Activated CD4-positive, alpha-beta T cell treated with anti-CD3 and anti-CD28 coated beads, Interleukin-2, Interleukin-4, amounts not matched to agents 100 ng/mL and 50 ng/mL, durations not matched to agents 16 hours and 8 hours (primary cell): ENCODE measurements around the gene SMARCD3.
A peak's percentile ranks its signal among the peaks of the same experiment; 100 is the strongest.

ENCODE experiments used
- DNase-seq: peaks from one replicate; pipeline ENCODE4 v3.0.0-alpha.2; 2020; ENCODE audit warnings: low spot score

Gene SMARCD3

DNA sequence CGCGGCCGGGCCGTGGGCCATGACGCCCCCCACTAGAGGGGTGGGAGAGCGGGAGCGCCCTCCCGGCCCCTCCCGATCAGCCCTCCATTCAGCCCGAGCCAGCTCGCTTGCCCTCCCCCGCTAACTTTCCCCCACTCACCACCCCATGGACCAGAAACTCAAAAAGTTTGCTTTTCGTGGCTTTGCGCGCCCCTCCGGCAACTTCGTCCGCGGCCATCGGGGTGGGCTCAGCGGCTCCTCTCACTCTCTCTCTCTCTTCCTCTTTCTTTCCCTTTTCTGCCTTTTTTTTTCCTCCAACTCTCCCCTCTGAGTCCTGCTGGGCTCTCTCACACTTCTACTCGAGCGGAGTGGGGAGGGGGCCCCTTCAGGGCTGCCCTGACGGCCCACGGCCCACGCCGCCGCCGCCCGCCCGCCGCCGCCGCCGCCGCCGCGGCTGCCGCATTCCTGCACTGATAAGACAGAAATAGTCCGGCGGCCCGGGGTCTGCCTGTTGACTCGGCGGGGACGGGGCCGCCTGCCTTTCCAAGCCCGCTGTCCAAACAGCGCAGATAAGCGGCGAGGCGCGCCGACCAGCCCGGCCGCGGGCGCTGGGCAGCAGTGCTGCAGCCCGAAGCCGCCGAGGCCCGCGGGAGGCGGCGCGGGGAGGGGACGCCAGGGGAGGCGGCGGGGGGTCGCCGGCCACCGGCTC is at the start of gene SMARCD3:
Gene SMARCD3, minus strand, starts transcription at position 349 of the 688 bp plus-strand sequence. Its CDS starts 132 bp downstream, at position 217.
- no peak for DNase-seq

DNA sequence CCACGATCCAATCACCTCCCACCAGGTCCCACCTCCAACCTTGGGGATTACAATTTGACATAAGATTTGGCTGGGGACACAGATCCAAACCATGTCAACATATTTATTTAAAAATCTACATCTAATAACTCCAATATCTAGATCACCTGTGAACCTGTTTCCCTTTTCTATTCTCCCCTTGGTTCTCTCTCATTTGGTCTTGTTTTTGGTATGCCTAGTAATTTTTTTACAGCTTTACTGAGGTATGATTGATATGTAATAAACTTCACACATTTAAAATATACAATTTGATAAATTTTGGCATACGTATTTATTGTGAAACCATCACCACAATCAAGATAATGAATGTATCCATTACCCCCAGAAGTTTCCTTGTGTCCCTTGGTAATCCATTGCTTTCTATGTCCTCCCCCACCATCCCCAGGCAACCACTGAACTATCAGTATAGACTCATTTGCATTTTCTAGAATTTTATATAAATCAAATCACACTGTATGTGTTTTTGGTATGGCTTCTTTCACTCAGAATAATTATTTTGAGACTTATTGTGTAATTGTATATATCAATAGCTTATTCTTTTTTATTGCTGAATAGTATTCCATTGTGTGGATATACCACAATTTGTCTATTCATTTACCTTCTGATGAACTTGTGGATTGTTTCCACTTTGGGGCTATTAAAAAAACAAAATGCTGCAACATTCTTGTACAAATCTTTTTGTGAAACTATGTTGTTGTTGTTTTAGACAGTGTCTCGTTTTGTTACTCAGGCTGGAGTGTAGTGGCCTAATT is 47.9 kb upstream of the SMARCD3 start:
- DNase-seq, result no peak

DNA sequence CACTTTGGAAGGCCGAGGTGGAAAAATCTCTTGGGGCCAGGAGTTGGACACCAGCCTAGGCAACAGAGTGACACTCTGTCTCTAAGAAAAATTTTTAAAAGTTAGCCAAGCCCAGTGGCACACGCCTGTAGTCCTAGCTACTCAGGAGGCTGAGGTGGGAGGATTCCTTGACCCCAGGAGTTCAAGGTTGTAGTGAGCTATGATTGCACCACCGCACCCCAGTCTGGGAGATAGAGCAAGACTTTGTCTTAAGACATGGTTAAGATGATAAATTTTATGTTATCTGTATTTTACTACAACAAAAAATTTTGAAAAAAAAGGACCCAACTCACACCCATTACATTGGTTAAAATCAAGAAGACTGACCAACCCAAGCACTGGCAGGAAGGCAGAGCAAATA is 44.4 kb upstream of the SMARCD3 start:
- DNase-seq, result no peak

DNA sequence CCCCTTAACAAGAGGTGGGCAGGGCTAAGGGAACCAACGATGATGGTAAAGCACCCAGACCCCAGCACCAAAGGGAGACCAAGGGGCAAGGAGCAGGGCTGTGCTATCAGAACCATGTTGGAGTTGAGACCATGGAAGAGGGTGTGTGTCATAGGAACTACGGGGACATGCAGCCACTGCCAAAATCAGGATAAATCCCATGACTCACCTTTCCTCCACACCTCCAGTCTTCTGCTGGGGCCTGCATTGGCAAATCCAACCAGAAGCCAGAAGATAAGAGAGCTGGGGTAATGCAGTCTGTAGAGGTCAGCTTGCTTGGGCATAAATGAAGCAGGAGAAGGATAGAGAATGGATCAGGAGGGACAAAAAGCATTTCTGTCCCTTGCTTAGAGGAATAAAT is 42.7 kb upstream of the SMARCD3 start:
- no peak for DNase-seq

DNA sequence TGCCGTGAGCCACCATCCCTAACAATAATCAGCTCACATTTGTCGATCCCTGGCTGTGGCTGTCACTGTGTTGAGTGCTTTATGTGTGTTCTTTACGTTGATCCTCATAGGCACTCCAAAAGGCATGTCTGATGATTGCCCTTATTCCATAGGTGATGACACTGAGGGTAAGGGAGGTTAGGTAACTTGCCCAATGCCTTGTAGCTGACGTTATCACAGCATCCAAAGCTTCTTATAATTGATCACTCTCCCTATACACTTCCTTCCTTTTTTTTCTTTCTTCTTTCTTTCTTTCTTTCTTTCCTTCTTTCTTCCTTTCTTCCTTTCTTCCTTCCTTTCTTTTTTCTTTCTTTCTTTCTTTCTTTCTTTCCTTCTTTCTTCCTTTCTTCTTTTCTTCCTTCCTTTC is 41.9 kb upstream of the SMARCD3 start:
- DNase-seq, result no peak

DNA sequence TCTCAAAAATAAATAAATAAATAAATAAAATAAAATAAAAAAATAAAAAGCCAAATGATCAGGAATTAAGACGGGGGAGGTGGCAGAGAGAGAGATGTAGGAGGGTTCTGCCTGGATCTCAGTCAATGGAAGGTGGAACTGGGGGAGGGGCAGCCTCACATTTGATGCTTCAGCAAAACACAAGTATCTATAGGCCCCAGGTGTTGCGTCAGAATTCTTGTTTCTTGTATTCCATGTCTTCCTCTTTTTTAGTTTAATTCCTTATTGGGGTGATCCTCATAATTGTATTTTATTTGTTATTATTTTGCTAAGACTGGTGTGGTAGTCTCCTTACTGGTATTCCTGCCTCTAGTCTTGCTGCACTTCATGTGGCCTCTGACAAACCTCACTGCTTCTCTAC is 41.4 kb upstream of the SMARCD3 start:
- no peak for DNase-seq

DNA sequence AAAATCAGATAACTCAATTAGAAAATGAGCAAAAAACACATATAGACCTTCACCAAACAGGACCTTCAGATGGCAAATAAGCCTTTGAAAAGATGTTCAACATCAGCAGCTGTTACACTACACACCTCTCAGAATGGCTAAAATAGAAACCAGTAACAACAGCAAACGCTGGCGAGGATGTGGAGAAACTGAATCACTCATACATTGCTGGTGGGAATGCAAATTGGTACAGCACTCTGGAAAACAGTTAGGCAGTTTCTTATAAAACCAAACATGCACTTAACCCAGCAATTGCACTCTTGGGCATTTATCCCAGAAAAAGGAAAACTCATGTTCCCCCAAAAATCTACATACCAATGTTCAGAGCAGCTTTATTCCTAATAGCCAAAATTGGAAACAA is 37.7 kb upstream of the SMARCD3 start:
- DNase-seq, result peak; percentile 21

DNA sequence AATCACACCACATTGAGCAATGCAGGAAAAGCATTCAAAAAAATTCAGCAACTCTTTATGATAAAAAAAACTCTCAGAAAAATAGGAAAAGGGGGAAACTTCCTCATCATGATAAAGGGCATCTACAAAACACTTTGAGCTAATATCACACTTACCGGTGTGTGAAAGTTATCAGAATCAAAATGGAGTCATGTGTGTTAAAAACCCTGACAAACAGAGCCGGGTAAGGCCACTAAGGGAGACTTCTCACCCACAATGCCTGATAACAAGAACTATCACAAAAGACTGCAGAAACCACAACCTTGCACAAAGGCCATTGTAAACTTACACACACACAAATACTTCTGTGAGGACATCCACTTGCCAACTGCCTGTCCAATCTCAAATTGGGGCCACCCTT is 34.8 kb upstream of the SMARCD3 start:
- no peak for DNase-seq

DNA sequence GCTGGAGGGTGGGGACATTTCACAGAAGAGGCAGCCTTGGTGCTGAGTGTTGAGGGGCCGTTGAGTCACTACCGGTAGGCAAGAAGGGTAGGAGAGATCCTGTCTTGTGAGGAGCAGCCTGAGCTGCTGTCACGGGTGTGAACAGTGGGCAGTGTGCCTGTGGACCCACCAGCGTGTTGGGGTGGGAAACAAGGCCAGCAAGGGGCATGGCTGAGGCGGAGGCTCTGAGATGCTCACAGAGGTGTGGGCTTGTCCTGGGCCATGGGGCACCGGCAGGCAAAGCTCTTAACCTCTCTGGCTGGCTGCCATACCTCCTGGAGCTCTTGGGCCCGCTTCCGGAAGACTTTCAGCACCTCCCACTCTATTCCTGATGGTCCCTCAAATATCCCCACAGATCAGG is 33.6 kb upstream of the SMARCD3 start:
- no peak for DNase-seq

DNA sequence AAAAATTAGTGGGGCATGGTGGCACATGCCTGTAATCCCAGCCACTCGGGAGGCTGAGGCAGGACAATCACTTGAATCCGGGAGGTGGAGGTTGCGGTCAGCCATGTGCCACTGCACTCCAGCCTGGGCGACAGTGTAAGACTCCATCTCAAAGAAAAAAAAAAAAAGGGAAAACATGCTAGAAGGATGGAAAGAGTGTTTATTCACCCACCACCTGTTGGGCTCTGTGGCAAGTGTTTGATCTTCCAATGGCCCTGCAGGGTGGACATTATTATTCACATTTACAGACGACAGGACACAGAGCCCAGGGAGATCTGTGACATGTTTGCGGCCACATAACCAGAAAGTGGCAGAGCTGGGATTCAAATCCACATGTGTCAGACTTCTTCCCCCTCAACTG is 33.2 kb upstream of the SMARCD3 start:
- no peak for DNase-seq

DNA sequence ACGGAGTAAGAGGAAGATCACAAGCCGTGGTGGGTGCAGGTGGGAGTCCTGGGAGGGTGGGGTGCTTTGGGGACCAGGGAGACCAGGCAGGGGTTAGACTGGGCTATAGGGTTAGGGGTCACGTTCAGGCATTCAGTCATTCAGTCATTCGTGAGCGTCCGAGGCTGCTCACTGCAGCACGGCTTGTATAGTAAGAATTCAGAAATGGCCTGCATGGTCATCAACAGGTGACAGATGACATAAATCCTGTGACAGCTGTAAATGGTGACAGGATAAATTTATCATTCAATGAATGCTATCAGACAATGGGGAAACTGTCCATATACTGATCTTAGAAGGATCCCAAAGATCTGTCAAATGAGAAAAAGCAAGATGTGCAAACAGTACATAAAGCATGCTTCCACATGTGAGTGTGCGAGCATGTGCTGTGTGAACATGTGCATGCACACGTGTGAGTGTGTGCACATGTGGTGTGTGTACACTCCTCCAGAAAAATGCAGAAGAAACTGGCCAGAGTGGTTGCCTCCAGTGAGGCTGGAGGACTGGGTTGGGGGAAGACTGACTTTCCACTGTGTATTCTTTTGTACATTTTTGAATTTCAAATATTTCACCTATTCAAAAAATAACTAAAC is 32.0 kb upstream of the SMARCD3 start:
- DNase-seq, result no peak

DNA sequence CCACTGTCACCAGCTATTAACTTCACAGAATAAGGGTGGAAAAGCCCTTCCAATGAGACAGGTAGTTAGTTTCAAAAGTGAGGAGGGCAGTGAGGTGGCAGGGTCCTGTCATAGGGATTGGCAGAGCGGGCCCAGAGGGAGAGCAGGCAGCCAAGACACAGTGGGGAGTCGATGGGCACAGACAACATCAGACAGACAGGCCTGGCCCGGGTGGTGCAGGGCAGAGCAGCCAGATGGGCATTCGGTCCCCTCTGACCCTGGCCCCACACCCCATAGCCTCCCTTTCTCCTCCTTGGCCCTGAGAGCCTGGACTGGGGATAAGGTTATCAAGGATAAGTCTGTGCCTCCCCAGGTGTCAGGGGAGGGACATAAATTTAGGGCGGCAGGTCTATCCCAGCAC is 31.4 kb upstream of the SMARCD3 start:
- no peak for DNase-seq

DNA sequence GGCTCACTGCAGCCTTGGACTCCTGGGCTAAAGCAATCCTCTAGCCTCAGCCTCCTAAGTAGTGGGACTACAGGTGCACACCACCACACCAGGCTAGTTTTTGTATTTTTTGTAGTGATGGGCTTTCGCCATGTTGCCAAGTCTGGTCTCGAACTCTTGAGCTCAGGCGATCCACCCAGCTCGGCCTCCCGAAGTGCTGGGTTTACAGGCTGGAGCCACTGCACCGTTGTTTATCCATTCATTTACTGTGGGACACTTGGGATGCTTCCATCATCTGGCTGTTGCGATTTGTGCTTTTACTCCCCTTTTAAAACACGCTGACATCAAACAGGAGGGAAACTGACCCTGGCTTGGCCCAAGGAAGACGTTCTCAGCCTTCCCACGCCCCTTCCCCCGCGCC is 30.5 kb upstream of the SMARCD3 start:
- no peak for DNase-seq

DNA sequence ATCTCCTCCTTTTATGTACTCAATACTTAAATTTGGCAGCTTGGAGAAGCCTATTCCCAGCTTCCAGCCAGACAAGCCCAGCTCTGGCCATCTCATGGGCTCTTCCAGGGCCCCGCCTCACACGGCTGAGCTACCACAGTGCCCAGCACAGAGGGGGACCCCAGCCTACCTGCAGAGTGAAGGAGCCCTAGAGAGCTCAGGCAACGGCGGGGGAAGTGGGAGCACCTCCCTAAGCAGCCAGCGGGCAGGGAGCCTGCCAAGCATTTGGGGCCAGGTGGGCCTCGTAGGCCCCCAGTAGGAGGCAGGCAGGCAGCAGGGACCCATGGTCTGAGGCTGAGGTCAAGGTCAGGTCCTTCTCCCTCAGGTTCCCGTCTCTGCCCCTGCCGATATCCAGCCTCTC is 29.1 kb upstream of the SMARCD3 start:
- no peak for DNase-seq

DNA sequence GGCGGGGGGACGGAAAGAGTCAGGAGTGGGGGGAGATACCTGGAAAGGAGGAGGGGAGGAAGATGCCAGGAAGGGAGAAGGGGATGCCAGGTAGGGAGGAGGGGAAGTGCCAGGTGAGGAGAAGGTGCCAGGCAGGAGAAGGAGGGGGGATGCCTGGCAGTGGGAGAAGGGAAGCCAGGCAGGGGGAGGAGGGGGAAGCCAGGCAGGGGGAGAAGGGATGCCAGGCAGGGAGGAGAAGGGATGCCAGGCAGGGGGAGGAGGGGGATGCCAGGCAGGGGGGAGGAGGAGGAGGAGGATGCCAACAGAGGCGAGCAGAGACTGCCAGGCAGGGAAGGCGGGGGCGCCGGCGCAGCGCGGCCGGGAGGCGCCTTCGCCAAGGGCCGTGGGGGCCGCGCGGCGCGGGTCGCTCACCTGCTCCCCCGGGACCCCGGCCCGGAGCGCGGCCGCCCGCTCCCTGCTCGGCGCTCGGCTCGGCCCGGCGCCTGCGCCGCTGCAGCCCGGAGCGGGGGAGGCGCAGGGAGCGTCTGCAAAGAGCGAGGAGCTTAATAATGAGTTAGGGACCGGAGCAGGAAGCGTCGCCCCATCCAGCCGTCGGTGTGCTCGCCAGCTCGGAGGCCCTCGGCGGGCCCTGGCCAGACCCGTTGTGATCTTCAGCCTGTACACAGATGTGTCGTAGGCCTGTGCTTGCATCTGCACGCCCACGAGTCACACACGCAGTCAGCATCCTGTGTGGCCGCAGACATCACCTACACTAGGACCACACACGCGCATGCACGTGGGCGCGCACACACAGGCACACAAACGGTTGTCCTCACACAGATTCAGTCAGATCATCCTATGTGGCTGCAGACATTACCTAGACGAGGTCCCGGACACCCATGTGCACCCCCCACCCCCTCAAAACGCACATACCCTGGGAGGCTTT is 28.4 kb upstream of the SMARCD3 start:
- peak; percentile 53 for DNase-seq

DNA sequence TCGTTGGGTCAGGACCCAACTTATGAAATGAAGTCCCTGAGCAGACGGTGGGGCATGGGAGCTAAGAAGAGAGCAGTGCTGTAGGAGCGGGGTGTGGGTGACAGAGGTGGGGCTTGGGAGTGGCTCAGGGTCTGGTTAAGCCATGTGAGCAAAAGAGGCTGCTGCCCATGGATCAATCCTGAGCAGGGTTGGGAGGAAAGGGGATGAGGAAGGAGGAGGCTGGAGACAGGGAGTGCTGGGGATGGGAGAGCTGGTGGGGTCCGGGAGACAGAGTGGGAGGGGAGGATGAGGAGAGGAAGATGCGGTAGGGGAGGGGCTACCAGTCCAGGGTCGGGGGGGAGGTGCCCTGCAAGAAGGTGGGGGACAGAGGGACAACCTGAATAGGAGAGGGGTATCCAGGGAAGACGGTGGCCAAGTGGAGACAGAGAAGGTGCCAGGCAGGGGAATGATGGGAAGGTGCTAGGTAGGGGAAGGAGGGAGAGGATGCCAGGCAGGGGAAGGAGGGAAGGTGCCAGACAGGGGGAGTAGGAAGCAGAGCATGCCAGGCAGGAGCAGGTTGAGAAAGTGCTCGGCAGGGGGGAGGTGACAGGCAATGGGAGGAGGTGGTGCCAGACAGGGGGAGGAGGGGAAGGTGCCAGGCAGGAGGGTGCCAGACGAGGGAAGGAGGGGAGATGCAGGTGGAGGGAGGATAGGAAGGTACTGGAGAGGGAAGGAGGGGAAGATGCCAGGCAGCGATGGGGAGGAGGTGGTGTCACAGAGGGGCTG is 27.5 kb upstream of the SMARCD3 start:
- no peak for DNase-seq

DNA sequence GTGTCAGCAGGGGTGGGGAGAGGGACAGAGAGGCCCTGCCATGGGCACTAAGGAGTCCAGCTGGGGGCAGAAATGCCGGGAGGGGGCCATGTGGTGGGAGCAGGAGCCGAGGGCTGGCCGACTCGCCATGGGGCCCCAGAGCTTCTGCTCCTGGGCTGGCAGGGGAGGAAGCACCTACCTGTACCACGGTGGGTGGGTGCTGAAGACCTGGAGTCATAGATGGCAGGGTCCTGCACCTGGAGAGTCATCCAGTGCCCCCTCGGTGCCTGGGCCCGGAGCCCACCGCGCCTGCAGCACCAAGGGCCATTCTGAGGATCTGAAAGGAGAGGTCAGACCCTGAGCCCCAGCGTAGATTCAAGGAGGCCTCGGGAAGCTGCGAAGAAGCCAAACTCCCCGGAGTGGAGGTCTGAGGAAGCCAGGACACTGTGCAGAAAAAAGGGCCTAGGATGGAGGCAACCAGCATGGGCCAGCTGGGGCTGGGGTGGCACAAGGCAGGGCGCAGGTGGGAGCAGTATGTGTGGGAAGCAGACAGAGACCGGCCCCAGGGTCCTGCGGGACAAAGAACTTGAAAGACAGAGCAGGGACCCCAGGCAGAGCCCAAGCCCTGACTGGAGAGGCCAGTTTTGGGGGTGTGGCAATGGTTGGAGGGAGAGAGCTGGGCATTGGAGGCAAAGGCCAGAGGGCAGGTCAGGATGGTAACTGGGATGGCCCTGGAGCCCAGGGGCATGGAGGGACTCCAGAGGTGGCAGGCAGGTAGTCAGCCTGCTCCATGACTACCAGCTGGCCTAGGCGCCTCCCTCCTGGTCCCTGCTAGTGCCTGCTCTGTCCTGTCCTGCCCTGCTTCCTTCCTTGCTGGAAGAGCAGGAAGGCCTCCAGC is 26.7 kb upstream of the SMARCD3 start:
- DNase-seq, result no peak

DNA sequence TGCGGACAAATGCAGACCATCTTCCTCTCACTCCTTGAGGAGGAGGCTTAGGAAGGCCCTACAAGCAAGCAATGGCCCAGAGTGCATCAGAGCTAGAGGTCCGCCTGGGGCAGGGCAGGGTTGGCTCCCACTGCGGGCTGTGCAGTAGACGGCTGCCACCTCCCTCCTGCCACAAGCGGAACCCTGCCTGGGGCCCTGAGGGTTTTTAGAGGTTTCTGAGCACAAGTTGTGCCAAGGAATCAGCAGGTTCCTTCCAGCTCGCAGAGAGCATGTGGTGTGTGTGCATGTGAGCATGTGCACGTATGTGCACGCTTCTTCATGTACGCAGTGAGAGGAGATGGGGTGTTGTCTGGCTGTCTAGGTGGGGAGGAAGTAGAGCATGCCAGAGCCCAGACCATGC is 25.9 kb upstream of the SMARCD3 start:
- no peak for DNase-seq

DNA sequence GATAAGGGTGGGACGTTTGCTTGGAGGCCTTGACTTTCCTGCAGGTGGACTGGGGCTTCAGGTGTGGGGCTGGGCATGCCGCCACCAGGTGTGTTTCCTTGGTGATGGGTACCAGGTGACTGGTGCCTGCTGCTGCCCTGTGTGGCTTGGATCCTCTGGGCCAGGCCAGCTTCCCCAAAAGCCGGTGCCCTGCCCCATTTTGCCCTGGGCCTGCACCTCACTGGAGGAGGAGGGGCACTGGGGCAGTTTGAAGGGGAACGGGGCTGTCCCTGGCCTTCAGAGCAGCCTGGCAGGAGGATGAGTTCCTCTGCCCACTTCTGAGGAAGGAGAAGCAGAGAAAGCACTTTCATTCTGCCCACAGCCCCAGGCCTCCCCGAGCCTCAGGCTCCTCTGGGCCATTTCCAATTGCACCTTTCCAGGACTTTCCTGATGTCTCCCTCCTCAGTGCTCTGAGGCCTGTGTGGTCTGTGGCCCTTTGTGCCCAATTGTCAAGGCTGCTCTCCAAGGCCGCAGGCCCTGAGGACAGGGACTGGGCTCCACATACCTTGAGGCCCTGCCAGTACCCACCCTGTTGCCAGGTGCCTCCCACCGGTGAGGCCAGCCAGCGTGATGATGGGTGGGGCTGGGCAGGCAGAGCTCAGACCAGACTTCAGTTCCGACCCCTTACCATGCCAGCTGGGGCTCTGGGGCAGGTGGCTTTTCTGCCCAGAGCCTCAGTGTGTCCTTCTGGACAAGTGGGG is 25.3 kb upstream of the SMARCD3 start:
- DNase-seq, result no peak

DNA sequence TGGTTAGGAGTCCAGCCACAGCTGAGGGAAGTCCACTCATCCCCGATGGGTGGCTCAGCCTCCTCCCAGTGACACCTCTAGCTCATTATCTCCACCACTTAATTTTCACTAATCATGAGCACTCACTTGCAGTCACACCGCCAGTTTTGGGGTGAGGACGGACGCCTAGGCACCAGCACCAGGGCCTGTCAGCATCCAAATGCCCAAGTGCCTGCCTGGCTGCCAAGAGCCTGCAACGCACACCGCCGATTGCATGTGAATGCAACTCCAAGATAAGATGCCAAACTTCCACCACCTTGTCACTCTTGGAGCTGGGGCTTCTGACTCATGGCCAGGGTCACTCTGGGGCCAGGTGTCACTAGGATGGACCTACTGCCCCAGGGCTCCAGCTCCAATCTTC is 24.4 kb upstream of the SMARCD3 start:
- DNase-seq, result no peak
